IMR-90 (cell line): Measurements from ENCODE around the gene LIMCH1.

Experiments
- BHLHE40 ChIP-seq: fragments of 150-350 bp; IDR thresholded peaks from 2 replicates; pipeline ENCODE4 v1.6.1; 2016; ENCODE audit warnings: mild to moderate bottlenecking, low read depth, low read length
- CEBPB ChIP-seq: IDR thresholded peaks from 2 replicates; pipeline ENCODE4 v1.6.1; 2012; ENCODE audit warnings: low read depth, low read length, improper control_type of control experiment
- CHD1 ChIP-seq: IDR thresholded peaks from 2 replicates; pipeline ENCODE4 v1.6.1; 2012; ENCODE audit warnings: low read depth, low read length, improper control_type of control experiment
- CTCF ChIP-seq: conservative IDR thresholded peaks from 2 replicates; pipeline ENCODE4 v1.5.1; 2012; ENCODE audit warnings: mild to moderate bottlenecking, low read depth, low read length, improper control_type of control experiment
- ELK1 ChIP-seq: fragments of 150-350 bp; IDR thresholded peaks from 2 replicates; pipeline ENCODE4 v1.6.1; 2016; ENCODE audit warnings: low read depth, mild to moderate bottlenecking, low read length, moderate library complexity, borderline replicate concordance
- MAFK ChIP-seq: IDR thresholded peaks from 2 replicates; pipeline ENCODE4 v1.6.1; 2012; ENCODE audit warnings: low read depth, low read length, improper control_type of control experiment
- MAZ ChIP-seq: IDR thresholded peaks from 2 replicates; pipeline ENCODE4 v1.6.1; 2012; ENCODE audit warnings: low read depth, mild to moderate bottlenecking, low read length, improper control_type of control experiment, moderate library complexity, borderline replicate concordance
- MXI1 ChIP-seq: IDR thresholded peaks from 2 replicates; pipeline ENCODE4 v1.6.1; 2012; ENCODE audit warnings: low read depth, mild to moderate bottlenecking, low read length, moderate library complexity, borderline replicate concordance
- POLR2A ChIP-seq: IDR thresholded peaks from 2 replicates; pipeline ENCODE4 v1.6.1; 2012; ENCODE audit warnings: mild to moderate bottlenecking, low read depth, low read length
- RAD21 ChIP-seq: IDR thresholded peaks from 2 replicates; pipeline ENCODE4 v1.6.1; 2012; ENCODE audit warnings: low read length, improper control_type of control experiment
- RCOR1 ChIP-seq: IDR thresholded peaks from 2 replicates; pipeline ENCODE4 v1.6.1; 2012; ENCODE audit warnings: mild to moderate bottlenecking, low read length, improper control_type of control experiment; ENCODE audit not compliant: insufficient replicate concordance
- RFX5 ChIP-seq: IDR thresholded peaks from 2 replicates; pipeline ENCODE4 v1.8.0; 2012; ENCODE audit warnings: low read depth, mild to moderate bottlenecking, low read length, moderate library complexity
- SMC3 ChIP-seq: fragments of 150-350 bp; IDR thresholded peaks from 2 replicates; pipeline ENCODE4 v1.6.1; 2016; ENCODE audit warnings: low read depth, mild to moderate bottlenecking, antibody characterized with exemption, low read length, moderate library complexity
- USF2 ChIP-seq: fragments of 150-350 bp; IDR thresholded peaks from 2 replicates; pipeline ENCODE4 v1.6.1; 2017; ENCODE audit warnings: mild to moderate bottlenecking, antibody characterized with exemption, low read length, low read depth

GRCh38 chr4:41749631-41750039, 211.7 kb downstream of the LIMCH1 start:
- TF ChIP-seq CTCF (no peak), ELK1 (no peak), POLR2A (no peak), SMC3 (no peak), MAFK (no peak), RAD21 (no peak), CEBPB (no peak), USF2 (no peak), RFX5 (no peak), MXI1 (no peak), MAZ (no peak), CHD1 (no peak), RCOR1 (no peak), BHLHE40 (no peak)
